Measurements from ENCODE around the gene DCUN1D2.

GRCh38 chr13:113447596-113447995 lies 42.9 kb downstream of the DCUN1D2 start:
- TF ChIP-seq CTCF (IDR thresholded peaks at IDR 0.05): no peak
- TF ChIP-seq EZH2 (IDR thresholded peaks at IDR 0.05): no peak
- no peak for TF ChIP-seq EZH2phosphoT487 (IDR thresholded peaks at IDR 0.05)
